Breast epithelium (tissue), 4 donors: ENCODE measurements around the gene PRKACA. TPM values are rescaled to one million over a fixed set of nuclear protein-coding genes. Genes with fewer than 3 reads are reported as not detected.

ENCODE experiments used
- DNase-seq, 2 donors: peaks; one replicate each; pipeline ENCODE4 v3.0.0-alpha.2; 2019; ENCODE audit warnings: low spot score in 2 of 2
- H3K27ac ChIP-seq, 2 donors: fragments of 200-600 bp; sonication (generic) in 1 of 2; one replicate each; pipeline ENCODE4 v1.5.1; 2016 to 2019; ENCODE audit warnings: mild to moderate bottlenecking in 1 of 2
- H3K27me3 ChIP-seq, 2 donors: fragments of 200-600 bp; sonication (generic) in 1 of 2; one replicate each; pipeline versions ENCODE4 v1.5.1 to v1.6.0; 2017 to 2019; ENCODE audit warnings: control low read depth in 1 of 2, mild to moderate bottlenecking in 1 of 2
- H3K36me3 ChIP-seq: fragments of 200-600 bp; one replicate; pipeline ENCODE4 v1.5.1; 2019
- H3K4me1 ChIP-seq, 2 donors: fragments of 200-600 bp; sonication (generic); one replicate each; pipeline ENCODE4 v1.5.1; 2016 to 2019; ENCODE audit warnings: control low read depth in 1 of 2
- H3K4me3 ChIP-seq, 3 donors: fragments of 200-600 bp; sonication (generic); 1 replicate in 2 of 3; 2 replicates in 1 of 3; pipeline ENCODE4 v1.5.1; 2016 to 2019; ENCODE audit warnings: mild to moderate bottlenecking in 3 of 3, moderate library complexity in 2 of 3
- H3K9me3 ChIP-seq, 2 donors: fragments of 200-600 bp; sonication (generic) in 1 of 2; one replicate each; pipeline ENCODE4 v1.5.1; 2016 to 2019; ENCODE audit warnings: control low read depth in 1 of 2
- POLR2A ChIP-seq: fragments of 450-650 bp; IDR thresholded peaks from one replicate; pipeline ENCODE4 v1.6.1; 2016; ENCODE audit warnings: antibody characterized with exemption, mild to moderate bottlenecking, moderate library complexity
- POLR2AphosphoS5 ChIP-seq, 3 donors: sonication (generic); formaldehyde crosslinking; IDR thresholded peaks; one replicate each; pipeline ENCODE4 v1.6.1; 2017; ENCODE audit warnings: antibody characterized with exemption in 3 of 3
- intact Hi-C: fragments of 100-400 bp; cut with DNase I; formaldehyde crosslinking; loops from one replicate; pipeline ENCODE4 v1.15.1; 2023; ENCODE audit warnings: low total_unique reads
- total RNA-seq, 3 donors: library from RNA; depleted of rRNA; stranded (reverse); fragments of >200 nt; gene quantifications; one replicate each; pipeline ENCODE4 v1.1.0, GENCODE V29; 2016
- TF ChIP-seq, protein P1 (sequence below), 3 donors: fragments of 450-650 bp; IDR thresholded peaks; one replicate each; pipeline ENCODE4 v1.5.1; 2016 to 2017; ENCODE audit warnings: antibody characterized with exemption in 3 of 3, mild to moderate bottlenecking in 3 of 3, moderate library complexity in 3 of 3

Gene PRKACA
- total RNA-seq, 3 donors from 2014 or later, result 27.2 to 44.8 (median 35.4) TPM

DNA sequence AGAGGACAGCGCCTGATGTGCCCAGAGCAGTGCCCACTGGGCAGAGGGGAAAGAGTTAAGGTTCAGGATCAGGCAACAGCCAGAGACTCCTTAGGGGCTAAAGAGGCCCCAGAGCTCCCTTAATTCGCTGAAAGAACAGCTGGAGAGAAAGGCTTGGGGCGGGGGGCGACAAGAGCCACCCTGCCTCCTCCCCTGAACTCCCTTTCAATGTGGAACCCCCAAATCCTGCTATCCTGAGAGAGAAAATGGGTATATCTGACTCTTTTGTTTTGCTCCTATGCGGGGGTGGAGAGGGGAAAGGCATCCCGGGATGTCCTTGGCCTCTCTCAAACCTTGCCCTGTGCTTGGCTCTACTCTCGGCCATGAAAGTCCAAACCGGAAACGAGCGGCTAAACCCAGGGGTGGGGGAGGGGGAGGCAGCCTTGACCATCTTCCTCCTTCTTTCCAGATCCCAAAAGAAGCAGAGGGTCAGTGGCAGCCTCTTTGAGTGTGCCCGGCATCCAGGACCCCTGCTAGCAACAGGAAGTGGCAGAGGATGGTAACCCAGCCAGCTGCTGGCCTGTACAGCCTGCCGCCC, 4.7 kb downstream of the PRKACA start:
- TF ChIP-seq, protein P1, sequence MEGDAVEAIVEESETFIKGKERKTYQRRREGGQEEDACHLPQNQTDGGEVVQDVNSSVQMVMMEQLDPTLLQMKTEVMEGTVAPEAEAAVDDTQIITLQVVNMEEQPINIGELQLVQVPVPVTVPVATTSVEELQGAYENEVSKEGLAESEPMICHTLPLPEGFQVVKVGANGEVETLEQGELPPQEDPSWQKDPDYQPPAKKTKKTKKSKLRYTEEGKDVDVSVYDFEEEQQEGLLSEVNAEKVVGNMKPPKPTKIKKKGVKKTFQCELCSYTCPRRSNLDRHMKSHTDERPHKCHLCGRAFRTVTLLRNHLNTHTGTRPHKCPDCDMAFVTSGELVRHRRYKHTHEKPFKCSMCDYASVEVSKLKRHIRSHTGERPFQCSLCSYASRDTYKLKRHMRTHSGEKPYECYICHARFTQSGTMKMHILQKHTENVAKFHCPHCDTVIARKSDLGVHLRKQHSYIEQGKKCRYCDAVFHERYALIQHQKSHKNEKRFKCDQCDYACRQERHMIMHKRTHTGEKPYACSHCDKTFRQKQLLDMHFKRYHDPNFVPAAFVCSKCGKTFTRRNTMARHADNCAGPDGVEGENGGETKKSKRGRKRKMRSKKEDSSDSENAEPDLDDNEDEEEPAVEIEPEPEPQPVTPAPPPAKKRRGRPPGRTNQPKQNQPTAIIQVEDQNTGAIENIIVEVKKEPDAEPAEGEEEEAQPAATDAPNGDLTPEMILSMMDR (IDR thresholded peaks at IDR 0.05), result no peak
- TF ChIP-seq POLR2A, result no peak
- TF ChIP-seq POLR2AphosphoS5 (IDR thresholded peaks at IDR 0.05), result no peak
- Histone ChIP-seq H3K36me3 (no peaks in the 10 kb centered on the region), H3K4me1 (peaks cover 18 to 22% of the 10 kb centered on the region in 2 donors), H3K9me3 (no peaks in the 10 kb centered on the region), H3K27ac (peak overlapping the region; percentile 85 to 93), H3K4me3 (peak overlapping the region; percentile 19 to 61 (median 32)), H3K27me3 (no peaks in the 10 kb centered on the region)
- no peak for DNase-seq
- intact Hi-C loops, result no loop called here

DNA sequence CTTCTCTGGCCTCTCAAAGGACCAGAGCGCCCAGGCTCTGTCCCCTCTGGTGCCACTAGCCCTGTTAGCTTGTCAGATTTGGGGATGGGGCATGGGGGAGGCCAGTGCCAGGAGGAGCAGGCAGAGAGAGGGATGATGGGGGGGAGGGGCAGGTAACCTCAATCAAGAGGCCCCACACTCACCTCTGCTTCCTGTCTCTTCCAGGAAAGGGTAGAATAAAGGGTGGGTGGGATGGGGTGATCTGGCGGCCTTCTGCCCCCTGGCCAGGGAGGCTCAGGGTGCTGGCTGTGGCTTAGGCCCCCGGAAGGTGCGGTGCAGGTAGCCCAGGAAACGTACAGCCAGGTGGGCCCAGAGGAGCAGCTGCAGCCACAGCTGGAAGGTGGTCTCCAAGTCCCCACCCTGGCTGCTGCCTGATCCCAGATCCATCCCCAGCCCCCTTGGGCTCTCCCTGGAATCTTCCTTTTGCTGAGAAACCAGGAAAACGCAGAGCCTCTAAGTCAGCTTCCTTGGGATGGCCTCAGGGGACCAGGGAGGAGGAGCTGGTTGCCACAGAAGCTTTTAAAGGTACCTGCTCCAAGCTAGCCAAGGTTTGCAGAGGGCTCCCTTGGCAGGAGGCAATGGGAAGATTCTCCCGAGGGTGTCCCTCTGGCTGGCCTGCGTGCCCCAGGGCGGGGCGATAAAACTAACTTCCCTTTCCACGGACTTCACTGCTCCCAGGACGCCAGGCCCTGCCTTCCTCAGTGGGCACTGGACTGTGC, 5.3 kb downstream of the PRKACA start:
- Histone ChIP-seq H3K27me3 (no peaks in the 10 kb centered on the region), H3K27ac (peak overlapping the region; percentile 85 to 93), H3K4me3 (peak overlapping the region; percentile 19 to 61 (median 32)), H3K4me1 (peaks cover 18 to 22% of the 10 kb centered on the region in 2 donors), H3K36me3 (no peaks in the 10 kb centered on the region), H3K9me3 (no peaks in the 10 kb centered on the region)
- TF ChIP-seq, protein P1 (IDR thresholded peaks at IDR 0.05), result no peak
- no peak for TF ChIP-seq POLR2A
- TF ChIP-seq POLR2AphosphoS5 (IDR thresholded peaks at IDR 0.05), result no peak
- intact Hi-C loops, result no loop called here
- no peak for DNase-seq

DNA sequence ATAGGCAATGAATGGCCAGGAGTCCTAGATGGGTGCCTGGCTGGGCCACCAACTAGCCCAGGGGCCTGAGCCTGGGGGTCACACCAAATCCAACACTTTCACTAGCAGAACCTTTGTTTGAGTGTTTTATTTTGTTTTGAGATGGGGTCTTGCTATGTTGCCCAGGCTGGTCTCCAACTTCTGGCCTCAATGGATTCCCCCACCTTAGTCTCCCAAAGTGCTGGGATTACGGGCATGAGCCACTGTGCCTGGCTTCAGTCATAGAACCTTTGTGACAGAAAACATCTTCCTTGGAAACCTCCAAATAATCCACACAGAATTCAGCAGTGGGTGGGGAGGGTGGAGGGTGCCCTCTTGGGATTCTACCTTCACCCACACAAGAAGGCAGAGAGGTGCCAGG, 6.1 kb downstream of the PRKACA start:
- intact Hi-C loops, result no loop called here
- no peaks in the 10 kb centered on the region for H3K27me3 ChIP-seq
- H3K4me3 ChIP-seq, result peak overlapping the region in 1 of 3 donors; percentile 61
- no peaks in the 10 kb centered on the region for H3K9me3 ChIP-seq
- H3K36me3 ChIP-seq, result no peaks in the 10 kb centered on the region
- TF ChIP-seq POLR2A (no peak), POLR2AphosphoS5 (IDR thresholded peaks at IDR 0.05) (no peak)
- TF ChIP-seq, protein P1 (IDR thresholded peaks at IDR 0.05), result no peak
- H3K4me1 ChIP-seq, result peaks cover 17 to 20% of the 10 kb centered on the region in 2 donors
- no peak for DNase-seq
- peak overlapping the region; percentile 85 to 93 for H3K27ac ChIP-seq

DNA sequence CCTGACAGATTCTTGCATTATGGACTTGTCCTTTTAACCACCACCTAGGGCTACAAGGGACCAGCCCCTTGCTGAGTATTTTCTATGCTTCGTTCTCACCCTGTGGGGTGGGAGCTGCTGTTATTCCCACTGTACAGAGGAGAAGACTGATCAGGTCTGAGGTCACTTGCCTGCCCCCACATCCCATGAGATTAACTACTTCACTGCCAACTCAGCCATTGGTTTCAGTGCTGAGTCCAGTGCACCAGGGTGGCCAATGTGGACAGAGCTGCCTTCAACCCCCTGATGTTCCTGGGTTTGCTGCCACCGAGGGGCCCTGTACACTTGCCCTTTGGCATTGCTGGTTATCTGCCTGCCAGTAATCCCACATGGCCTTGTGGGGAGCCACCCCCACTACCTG, 6.9 kb downstream of the PRKACA start:
- peaks cover 9 to 14% of the 10 kb centered on the region in 2 donors for H3K4me1 ChIP-seq
- H3K27ac ChIP-seq, result peak overlapping the region in 1 of 2 donors; percentile 32
- H3K27me3 ChIP-seq, result no peaks in the 10 kb centered on the region
- no peak for DNase-seq
- intact Hi-C loops, result no loop called here
- no peak overlapping the region for H3K4me3 ChIP-seq
- H3K36me3 ChIP-seq, result no peaks in the 10 kb centered on the region
- no peak for TF ChIP-seq POLR2AphosphoS5 (IDR thresholded peaks at IDR 0.05)
- no peak for TF ChIP-seq POLR2A
- TF ChIP-seq, protein P1 (IDR thresholded peaks at IDR 0.05), result no peak
- H3K9me3 ChIP-seq, result no peaks in the 10 kb centered on the region
